C4-2B (cell line): ENCODE data around the gene SYCE3.
"Not testable (repeated sequence)": the region's sequence is repeated elsewhere in the genome, so short reads cannot be mapped to it uniquely, and the experiment has no call there.

Experiments
- CTCF ChIP-seq: fragments of 450-650 bp; conservative IDR thresholded peaks from 2 replicates; pipeline ENCODE4 v1.5.1; 2017; ENCODE audit warnings: mild to moderate bottlenecking
- ZFX ChIP-seq: fragments of 450-650 bp; IDR thresholded peaks from 2 replicates; pipeline ENCODE4 v1.6.1; 2017

DNA sequence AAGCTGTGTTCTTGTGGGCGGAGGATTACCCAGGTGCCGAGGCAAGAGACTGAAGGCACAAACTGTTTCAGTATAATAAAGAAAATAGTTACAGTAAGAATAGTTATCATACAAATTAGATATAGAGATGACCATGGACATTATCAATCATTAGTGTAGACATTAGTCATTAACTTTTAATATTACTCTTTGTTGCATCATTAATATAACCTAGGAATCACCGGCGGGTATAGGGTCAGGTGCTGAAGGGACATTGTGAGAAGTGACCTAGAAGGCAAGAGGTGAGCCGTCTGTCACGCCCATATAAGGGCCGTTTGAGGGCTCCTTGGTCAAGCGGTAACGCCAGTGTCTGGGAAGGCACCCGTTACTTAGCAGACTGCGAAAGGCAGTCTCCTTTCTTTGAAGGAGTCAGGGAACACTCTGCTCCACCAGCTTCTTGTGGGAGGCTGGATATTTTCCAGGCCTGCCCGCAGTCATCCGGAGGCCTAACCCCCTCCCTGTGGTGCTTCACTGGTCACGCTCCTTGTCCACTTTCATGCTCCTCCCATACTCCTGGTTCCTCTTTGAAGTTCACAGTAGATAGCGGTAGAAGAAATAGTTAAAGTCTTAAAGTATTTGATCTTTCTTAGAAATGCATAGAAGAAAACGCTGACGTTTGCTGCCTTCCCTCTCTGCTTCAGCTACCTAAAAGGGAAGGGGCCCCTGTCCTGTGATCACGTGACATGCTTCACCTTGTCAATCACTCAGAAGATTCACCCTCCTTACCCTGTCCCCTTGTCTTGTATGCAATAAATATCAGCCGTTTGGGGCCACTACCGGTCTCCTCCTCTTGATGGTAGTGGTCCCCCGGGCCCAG is 28.6 kb downstream of the SYCE3 start:
- not testable (repeated sequence) for TF ChIP-seq CTCF, ZFX
